ENCODE data around the gene BCAS1.

- no peak for TF ChIP-seq POLR2A (IDR thresholded peaks at IDR 0.05)
- TF ChIP-seq CTCF (IDR thresholded peaks at IDR 0.05 in 4 of 5, conservative IDR thresholded peaks at IDR 0.05 in 1 of 5), result no peak
These were observed 127.4 kb downstream of the BCAS1 start for GRCh38 chr20:53942973-53943372.
